Cerebellar cortex (tissue), 1 donor: ENCODE measurements around the gene EEF1AKMT3.

ENCODE experiments used
- DNase-seq: peaks from one replicate; pipeline ENCODE4 v3.0.0-alpha.2; 2015; ENCODE audit warnings: low spot score

EEF1AKMT3 gene

GRCh38 chr12:57783466-57783801 lies 11.0 kb downstream of the EEF1AKMT3 start:
- DNase-seq = no peak

GRCh38 chr12:57783861-57784260 lies 11.4 kb downstream of the EEF1AKMT3 start:
- no peak for DNase-seq

- DNase-seq = no peak
Observed at GRCh38 chr12:57793920-57794319, 21.5 kb downstream of the EEF1AKMT3 start.

- no peak for DNase-seq
Observed at GRCh38 chr12:57795354-57795753, 22.9 kb downstream of the EEF1AKMT3 start.

GRCh38 chr12:57796996-57797395 lies 24.6 kb downstream of the EEF1AKMT3 start:
- DNase-seq = no peak

- DNase-seq = no peak
Observed at GRCh38 chr12:57797933-57798332, 25.5 kb downstream of the EEF1AKMT3 start.

GRCh38 chr12:57800965-57801364 lies 28.6 kb downstream of the EEF1AKMT3 start:
- no peak for DNase-seq

GRCh38 chr12:57802607-57803006 lies 30.2 kb downstream of the EEF1AKMT3 start:
- no peak for DNase-seq

- DNase-seq = peak; percentile 76
Observed at GRCh38 chr12:57803319-57803893, 31.0 kb downstream of the EEF1AKMT3 start.

GRCh38 chr12:57806677-57807076 lies 34.3 kb downstream of the EEF1AKMT3 start:
- DNase-seq = no peak

- DNase-seq = no peak
Observed at GRCh38 chr12:57807285-57807684, 34.9 kb downstream of the EEF1AKMT3 start.

GRCh38 chr12:57808351-57808750 lies 35.9 kb downstream of the EEF1AKMT3 start:
- DNase-seq = no peak

- no peak for DNase-seq
Observed at GRCh38 chr12:57809425-57809824, 37.0 kb downstream of the EEF1AKMT3 start.

- DNase-seq = no peak
Observed at GRCh38 chr12:57810450-57810849, 38.0 kb downstream of the EEF1AKMT3 start.

GRCh38 chr12:57811028-57811755 lies 38.8 kb downstream of the EEF1AKMT3 start:
- no peak for DNase-seq

- DNase-seq = no peak
Observed at GRCh38 chr12:57813111-57813970, 40.9 kb downstream of the EEF1AKMT3 start.

GRCh38 chr12:57813971-57814772 lies 41.8 kb downstream of the EEF1AKMT3 start:
- DNase-seq = peak; percentile 29

- peak; percentile 66 for DNase-seq
Observed at GRCh38 chr12:57815177-57816000, 43.0 kb downstream of the EEF1AKMT3 start.

GRCh38 chr12:57816001-57816854 lies 43.8 kb downstream of the EEF1AKMT3 start:
- DNase-seq = no peak

- no peak for DNase-seq
Observed at GRCh38 chr12:57816855-57817151, 44.4 kb downstream of the EEF1AKMT3 start.
